Activated naive CD4-positive, alpha-beta T cell treated with anti-CD3 and anti-CD28 coated beads, Interleukin-2, amount 50 U/mL, for 24 hours (primary cell): Measurements from ENCODE around the gene GGA2.

Source experiments
- H3K27ac Mint-ChIP-seq: one replicate; pipeline ENCODE4 v1.8.0; 2021; ENCODE audit warnings: mild to moderate bottlenecking, mixed read lengths
- H3K27me3 Mint-ChIP-seq: one replicate; pipeline ENCODE4 v1.8.0; 2021; ENCODE audit warnings: mixed read lengths
- H3K36me3 Mint-ChIP-seq: one replicate; pipeline ENCODE4 v1.8.0; 2021; ENCODE audit warnings: mixed read lengths
- H3K4me1 Mint-ChIP-seq: one replicate; pipeline ENCODE4 v1.8.0; 2021; ENCODE audit warnings: mixed read lengths
- H3K4me3 Mint-ChIP-seq: one replicate; pipeline ENCODE4 v1.8.0; 2021; ENCODE audit warnings: mild to moderate bottlenecking, mixed read lengths
- H3K9me3 Mint-ChIP-seq: one replicate; pipeline ENCODE4 v1.8.0; 2021; ENCODE audit warnings: mixed read lengths

Gene GGA2

DNA sequence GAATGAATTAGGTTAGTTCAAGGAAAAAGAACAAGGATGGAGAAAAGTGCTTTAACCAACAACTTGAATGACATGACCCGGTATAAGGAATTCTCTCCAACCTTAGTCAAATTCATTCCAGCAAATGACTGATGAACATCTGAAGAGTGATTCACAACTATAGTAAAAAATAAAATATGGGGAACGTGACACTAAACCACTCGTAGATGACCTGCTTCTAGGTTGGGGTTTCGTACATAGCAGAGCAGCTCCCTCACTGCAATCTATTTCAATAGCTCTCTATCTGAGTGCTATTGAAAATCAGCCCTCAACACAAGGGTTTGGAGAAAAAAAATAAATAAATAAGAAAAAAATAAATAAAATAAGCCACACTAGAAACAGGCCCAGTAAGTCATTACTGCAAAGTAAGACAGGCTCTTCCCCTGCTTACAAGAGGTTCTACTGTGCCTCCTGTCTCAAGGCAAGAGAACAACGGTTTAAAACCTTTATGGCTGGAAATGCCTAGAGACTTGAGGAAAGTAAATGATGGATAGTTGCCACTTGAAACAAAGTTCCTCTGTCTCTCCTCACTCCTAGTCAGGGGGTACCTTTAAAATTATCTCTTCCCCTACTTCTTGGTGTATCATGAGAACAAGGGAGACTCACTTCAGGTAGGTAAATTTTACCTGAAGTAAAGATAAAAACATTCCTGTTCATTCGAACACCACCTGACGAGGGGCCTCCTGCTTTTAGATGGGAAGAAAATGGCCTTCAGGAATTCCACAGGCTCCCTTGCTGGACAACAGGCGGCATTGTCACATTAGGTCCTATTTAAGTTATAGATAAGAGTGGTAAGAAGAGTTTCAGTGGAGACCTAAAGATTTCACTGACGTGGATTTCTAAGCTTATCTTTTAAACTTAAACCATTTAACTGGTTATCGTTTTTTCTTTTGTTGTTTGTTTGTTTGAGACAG is 77.8 kb downstream of the GGA2 start:
- H3K4me1 Mint-ChIP-seq = peaks cover 4% of the 10 kb centered on the region
- H3K36me3 Mint-ChIP-seq = peaks cover 11% of the 10 kb centered on the region
- H3K9me3 Mint-ChIP-seq = no peaks in the 10 kb centered on the region
- H3K27me3 Mint-ChIP-seq = no peaks in the 10 kb centered on the region
- no peak overlapping the region for H3K4me3 Mint-ChIP-seq
- H3K27ac Mint-ChIP-seq = no peak overlapping the region

- Mint-ChIP-seq H3K9me3 (no peaks in the 10 kb centered on the region), H3K27me3 (no peaks in the 10 kb centered on the region), H3K27ac (no peak overlapping the region), H3K4me3 (no peak overlapping the region), H3K36me3 (peaks cover 10% of the 10 kb centered on the region), H3K4me1 (no peaks in the 10 kb centered on the region)
These were observed 81.9 kb downstream of the GGA2 start for GRCh38 chr16:23428351-23428750.

- Mint-ChIP-seq H3K27me3 (no peaks in the 10 kb centered on the region), H3K36me3 (peaks cover 9% of the 10 kb centered on the region), H3K4me3 (no peak overlapping the region), H3K9me3 (no peaks in the 10 kb centered on the region), H3K4me1 (no peaks in the 10 kb centered on the region), H3K27ac (no peak overlapping the region)
These were observed 85.9 kb downstream of the GGA2 start for GRCh38 chr16:23424292-23424958.

DNA sequence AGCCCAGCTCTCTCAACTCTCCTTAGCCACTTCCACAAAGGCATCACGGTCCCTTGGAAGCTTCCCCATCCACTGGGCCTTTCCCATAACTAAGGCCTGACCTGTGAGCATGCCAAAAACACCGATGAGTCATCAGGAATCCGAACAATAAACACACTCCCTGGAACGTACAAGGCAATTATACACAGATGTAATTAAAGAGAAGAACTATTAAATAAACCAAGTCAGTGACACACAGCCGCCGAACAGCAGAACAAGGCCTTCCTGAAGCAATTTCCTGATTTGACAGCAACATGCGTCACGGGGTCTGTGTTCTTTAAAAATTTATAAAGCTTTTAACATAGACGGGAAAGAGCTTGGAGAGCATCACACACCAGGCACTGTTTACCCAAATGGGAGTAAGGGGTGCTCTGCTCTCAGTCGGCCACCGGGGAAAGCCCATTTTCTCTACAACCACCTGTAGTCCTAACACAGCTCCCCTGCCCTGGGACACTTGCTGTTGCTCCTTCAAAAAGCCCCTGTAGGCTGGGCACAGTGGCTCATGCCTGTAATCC is 86.7 kb downstream of the GGA2 start:
- Mint-ChIP-seq H3K9me3 (no peaks in the 10 kb centered on the region), H3K27ac (no peak overlapping the region), H3K4me1 (no peaks in the 10 kb centered on the region), H3K27me3 (no peaks in the 10 kb centered on the region), H3K4me3 (no peak overlapping the region), H3K36me3 (peaks cover 9% of the 10 kb centered on the region)

GRCh38 chr16:23420011-23420410 is 90.3 kb downstream of the GGA2 start:
- Mint-ChIP-seq H3K9me3 (no peaks in the 10 kb centered on the region), H3K27me3 (no peaks in the 10 kb centered on the region), H3K27ac (no peak overlapping the region), H3K36me3 (peaks cover 4% of the 10 kb centered on the region), H3K4me3 (no peak overlapping the region), H3K4me1 (no peaks in the 10 kb centered on the region)

DNA sequence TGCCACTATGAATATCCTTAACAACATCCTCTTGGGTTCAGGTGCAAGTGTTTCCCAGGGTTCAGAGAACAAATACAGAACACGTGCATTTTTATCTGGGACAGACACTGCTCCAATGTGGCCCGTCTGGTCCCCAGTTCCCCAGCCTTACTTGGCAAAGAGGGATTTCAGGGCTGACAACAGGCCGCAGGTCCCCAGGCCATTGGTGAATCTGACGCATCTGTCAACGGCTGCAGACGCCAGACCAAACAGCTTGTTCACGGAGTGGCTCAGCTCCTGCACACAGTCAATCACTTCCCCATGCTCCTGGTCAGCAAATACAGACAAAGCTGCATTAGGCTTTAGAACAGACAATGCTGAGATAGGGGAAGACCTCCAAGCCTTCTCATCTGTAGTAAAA is 93.5 kb downstream of the GGA2 start:
- Mint-ChIP-seq H3K27ac (no peak overlapping the region), H3K36me3 (peaks cover 3% of the 10 kb centered on the region), H3K4me1 (no peaks in the 10 kb centered on the region), H3K9me3 (no peaks in the 10 kb centered on the region), H3K4me3 (no peak overlapping the region), H3K27me3 (no peaks in the 10 kb centered on the region)

GRCh38 chr16:23414731-23415130 is 95.6 kb downstream of the GGA2 start:
- H3K4me1 Mint-ChIP-seq = no peaks in the 10 kb centered on the region
- no peak overlapping the region for H3K27ac Mint-ChIP-seq
- no peaks in the 10 kb centered on the region for H3K27me3 Mint-ChIP-seq
- H3K36me3 Mint-ChIP-seq = peaks cover 4% of the 10 kb centered on the region
- H3K4me3 Mint-ChIP-seq = no peak overlapping the region
- H3K9me3 Mint-ChIP-seq = no peaks in the 10 kb centered on the region
